ENCODE data around the gene BARHL2.

Gene BARHL2

DNA sequence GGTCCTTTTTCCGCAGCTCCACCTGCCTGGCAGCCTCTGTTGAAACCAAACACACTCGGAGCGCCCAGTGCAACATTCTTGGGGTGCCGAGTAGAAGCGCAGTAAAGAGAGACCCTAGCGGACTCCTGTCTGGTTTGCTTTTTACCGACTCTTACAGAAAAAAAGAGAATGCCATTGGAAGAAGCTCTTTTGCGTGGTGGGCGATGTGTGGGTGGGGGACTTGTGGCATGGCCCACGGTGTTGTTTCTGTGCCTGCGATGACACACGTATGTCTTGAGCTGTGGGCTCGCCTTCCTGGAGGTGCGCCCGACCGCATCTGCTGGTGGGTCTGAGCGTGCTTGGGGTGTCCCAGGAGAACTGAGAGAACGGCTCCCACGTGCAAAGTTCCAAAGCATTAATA is 7.3 kb upstream of the BARHL2 start:
- DNase-seq: no peak

- no peak for DNase-seq
Measured at GRCh38 chr1:90723590-90724108, 6.5 kb upstream of the BARHL2 start.

GRCh38 chr1:90722874-90723589 is 5.9 kb upstream of the BARHL2 start:
- DNase-seq: no peak

GRCh38 chr1:90721210-90722194 is 4.4 kb upstream of the BARHL2 start:
- DNase-seq: peak; percentile 58

DNA sequence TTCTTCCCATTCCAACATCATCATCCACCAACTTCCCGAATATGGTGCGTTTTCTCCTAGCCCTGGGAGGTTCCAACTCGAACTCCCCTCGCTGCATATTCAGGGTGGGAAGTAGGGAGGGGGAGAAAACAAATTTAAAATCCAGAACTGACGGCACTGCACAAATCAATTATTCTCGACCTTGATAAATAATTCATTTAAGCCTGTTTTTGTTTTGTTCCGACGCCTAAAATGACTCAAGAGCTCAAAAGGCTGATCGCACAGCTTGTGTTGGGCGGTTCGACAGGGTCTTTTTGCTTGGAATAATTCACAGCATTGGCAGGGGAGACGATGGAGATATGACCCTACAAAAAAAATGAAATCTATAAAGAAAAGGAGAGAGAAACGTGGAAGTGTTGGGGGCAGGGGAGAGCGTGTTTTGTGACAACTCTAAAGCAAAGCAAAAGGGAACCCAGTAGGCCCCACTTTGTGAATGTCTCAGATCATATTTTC is 3.1 kb upstream of the BARHL2 start:
- DNase-seq: no peak

DNA sequence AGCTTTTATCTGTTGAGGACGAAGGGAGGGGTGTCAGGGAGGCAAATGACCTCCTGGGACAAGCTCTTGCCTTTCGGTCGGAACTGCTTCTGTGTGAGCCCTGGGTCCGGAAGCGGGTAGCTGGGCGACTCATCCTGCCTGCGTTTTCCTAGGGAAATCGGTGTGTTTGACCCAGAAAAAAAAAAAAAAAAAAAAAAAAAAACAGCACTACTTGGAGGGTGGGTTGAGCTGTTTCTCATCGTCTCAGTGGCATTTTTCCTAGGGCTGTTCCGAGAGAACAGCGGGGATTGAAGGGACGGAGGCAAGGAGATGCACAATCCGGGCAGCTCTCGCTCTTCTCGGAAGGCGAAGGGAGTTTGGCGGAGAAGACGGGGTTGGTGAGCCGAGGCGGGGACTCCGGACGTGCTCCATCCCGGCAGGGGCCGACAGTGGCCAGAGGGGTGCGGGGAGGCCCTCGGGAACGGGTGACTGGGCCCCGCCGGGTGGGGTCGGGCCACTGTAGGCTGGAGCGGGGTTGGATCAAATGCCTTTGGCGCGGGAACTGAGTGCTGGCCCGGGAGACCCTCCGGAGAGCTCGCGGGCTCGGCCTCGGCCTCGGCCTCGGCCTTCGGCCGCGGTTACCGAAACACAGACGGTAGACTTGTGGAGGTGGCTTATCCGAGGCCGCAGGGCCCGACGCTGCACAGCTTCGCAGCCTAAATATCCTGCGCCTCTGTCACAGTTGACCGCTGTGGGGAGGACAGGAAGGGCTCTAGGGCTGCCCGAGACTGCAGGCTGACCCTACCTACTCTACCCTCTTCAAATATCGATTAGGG is 2.4 kb upstream of the BARHL2 start:
- DNase-seq: no peak

DNA sequence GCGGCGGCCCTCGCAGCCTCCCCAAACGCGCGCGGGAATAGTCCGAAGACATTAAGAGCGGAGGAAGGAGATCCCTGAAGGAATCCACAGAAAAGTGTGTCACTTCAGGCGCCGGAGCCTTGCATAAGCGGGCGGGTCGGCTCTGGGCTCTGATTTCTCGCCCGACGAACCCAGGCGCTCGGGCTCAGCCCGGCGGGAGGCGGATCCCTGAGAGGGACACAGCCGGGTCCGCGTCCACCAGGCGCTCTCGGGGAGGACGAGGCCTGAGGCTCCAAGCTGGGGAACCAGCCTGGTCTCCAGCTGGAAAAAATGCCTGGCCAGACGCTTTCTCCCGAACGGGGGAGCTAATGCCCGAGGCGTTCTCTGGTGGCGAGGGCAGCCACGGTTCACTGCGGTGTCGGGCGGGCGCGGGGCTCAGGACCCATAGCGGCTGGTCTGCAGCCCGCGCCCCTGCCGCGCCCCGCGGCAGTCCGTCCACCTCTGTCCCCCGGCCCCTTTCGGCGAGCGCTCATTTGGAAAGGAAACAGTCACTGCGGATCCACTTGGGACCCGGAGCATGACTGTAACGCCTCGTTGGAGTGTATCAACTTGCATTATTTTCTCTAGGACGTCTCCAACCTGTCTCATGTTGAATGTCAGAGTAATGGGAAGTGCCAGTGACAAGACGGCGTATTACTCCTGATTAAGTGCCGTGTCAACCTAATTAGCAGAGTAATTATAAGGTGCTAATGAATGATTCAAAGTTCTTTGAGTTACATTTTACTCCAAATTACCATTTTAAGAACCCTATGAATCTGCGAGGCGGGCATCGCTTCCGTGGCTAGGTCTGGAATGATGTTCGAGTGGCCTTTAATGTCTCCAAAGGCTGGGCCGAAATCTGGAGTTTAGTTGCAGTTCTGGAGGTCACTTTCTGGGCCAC is 1.6 kb upstream of the BARHL2 start:
- no peak for DNase-seq

GRCh38 chr1:90717665-90718410 is 736 bp upstream of the BARHL2 start:
- DNase-seq: no peak

GRCh38 chr1:90717356-90717664 is 208 bp upstream of the BARHL2 start:
- no peak for DNase-seq

GRCh38 chr1:90716243-90716551 is 905 bp downstream of the BARHL2 start:
- DNase-seq: no peak

- no peak for DNase-seq
Measured at GRCh38 chr1:90715309-90715708, 1.8 kb downstream of the BARHL2 start.

GRCh38 chr1:90714521-90714951 is 2.6 kb downstream of the BARHL2 start:
- DNase-seq: no peak

GRCh38 chr1:90713741-90714509 is 3.2 kb downstream of the BARHL2 start:
- DNase-seq: no peak

DNA sequence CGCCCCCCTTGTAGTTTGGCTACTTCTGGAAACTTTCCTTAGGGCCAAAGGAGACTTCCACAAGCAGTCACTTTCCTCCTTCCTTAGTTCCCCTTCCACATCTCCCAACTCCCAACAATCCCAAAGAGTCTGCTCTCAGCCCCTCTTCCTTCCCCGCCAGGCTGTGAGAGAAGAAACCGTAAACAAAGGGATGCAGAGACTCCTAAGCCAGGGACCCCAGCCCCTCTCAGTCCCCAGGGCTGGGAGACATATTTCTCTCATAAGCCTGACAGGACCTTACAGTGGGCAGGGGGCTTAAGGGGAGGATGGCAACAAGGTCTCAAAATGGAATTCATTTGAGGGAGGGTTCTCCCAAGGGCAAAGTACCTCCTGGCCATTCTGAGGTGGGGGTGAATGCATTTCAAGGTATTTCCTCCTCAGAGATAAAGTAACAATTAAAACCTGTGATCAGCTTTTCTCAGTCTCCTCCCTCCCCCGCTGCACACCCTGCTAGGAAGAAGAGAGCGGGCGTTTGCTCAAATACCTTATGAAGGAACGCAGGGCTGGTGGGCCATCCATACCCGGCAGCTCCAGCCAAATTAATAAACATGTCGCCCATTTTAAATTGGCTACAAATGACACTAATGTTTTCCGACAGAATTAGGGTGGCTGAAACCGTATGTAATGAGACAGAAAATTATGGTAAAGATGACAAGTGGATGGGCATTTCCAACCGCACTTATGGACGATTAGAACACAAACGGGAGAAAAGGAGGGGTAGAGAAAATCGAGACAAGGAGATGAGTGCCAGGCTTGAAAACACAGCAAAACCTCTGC is 4.0 kb downstream of the BARHL2 start:
- DNase-seq: no peak

DNA sequence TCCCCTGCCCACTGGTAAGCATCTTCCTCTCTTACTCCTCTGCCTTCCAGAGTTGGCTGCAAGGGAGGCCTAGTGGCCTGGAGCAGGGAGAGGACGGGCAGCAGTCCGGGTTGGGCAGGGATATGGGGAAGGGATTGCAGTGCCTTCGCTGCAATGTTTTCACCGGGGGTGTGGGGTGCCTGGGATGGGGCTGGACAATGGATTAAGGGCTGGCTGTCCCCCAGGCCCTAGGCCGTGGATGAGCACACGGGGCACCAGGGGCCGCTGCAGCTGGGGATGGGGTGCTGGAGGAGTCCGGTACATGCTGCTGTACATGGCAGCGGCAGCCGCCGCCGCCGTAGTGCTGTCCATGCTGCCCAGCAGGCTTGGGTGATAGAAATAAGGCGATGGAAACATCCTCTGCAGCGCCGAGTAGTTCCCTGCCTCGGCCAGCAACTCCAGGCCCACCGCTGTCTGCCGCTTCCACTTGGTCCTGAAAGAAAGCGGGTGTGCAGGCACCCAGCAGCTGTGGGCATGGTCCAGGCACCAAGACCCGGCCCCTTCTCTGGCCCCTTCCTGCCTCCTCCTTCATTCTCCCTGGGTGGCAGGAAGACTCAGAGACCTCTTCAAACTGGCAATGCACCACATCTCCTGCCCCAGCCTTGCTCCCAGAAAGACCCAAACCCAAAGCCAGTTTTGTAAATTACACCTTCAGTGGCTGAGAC is 4.8 kb downstream of the BARHL2 start:
- no peak for DNase-seq

DNA sequence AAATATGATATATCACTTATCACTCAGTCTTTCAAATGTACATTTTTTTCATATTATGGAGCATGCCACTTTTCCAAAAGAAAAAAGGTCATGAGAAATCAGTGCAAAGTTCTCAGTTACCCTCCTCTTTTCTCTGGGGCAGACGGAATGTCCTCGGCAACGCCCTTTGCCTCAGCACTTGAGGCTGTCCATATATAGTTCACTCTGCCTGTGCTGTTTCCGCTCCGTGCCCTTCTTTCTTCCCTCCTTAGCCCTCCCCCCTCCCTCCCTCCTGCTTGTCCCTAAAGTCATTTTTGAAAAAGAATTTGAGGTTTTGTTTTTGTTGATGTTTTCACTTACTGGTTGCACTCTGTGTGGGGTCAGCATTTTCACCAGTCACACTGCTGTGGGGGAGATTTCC is 5.4 kb downstream of the BARHL2 start:
- DNase-seq: no peak

DNA sequence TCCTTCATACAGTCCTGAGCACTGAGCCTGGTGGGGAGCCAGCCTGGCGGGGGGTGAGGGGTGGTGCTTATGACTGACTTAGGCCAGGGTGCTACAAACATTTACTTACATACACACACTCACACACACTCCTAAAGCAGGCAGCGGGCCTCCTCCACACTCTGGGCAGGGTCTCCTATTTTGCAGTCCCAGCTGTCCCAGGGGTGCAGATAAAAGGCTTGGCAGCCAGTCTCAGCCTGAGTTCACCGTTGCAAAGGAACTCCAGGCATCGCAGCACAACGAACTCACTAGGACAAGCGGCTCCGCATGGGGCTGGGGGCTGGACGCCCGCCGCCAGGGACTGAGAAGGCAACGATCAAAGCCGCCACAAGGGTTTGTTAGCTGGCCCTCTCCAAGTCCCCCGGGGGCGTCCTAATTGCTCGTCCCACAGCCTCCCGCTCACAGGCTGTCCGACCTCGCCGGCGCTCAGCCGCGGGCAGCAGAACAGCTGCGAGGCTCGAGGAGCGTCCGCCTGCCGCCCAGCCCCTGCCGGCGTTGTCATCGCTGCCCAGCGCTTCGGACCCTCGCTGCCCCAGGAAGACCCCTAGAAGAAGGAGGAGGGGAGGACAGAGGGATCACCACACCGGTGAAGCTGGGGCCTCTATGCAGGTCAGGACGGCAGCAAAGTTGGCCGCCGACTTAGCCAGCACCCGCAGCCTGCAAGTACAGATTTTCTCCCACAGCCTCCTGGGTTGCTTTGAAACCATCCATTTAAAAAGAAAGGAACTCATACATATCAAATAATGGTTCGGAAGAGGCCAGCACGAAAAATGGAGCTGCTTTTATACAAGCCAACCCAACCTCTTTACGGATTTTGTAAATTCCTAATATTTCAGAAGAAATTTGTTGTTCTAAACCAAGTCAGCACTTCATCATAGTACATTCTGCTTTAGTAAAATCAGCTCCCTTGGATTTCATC is 6.2 kb downstream of the BARHL2 start:
- no peak for DNase-seq

DNA sequence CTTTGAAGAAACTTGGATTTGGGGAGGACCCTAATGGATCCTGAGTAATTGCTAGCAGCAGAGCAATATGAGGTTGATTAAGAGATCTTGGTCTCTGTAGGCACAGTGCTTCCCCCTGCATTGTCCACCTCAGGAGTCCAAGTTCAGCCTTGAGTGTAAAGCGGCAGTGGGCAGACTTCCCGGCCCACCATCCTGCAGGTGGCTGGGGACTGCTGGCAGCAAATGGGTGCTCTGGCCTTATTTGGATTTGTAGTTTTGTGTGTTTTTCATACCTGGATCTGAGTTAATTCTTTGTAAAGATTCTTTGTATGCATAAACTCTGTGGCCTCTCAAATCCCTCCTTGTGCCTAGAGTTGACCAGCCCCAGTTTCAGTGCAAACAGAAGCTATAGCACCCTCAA is 7.6 kb downstream of the BARHL2 start:
- no peak for DNase-seq
